Cardiac muscle cell (in vitro differentiated cells and primary cell): ENCODE measurements around the gene THADA. TPM values are rescaled to one million over a fixed set of nuclear protein-coding genes. Genes with fewer than 3 reads are reported as not detected.
"Not testable (repeated sequence)": the region's sequence is repeated elsewhere in the genome, so short reads cannot be mapped to it uniquely, and the experiment has no call there.

Experiments
- DNase-seq, 2 donors: peaks; one replicate each; pipeline versions ENCODE4 v3.0.0 to v3.0.0-alpha.2; 2010 to 2017; ENCODE audit warnings: low read depth in 1 of 2, low spot score in 1 of 2
- H3K27ac ChIP-seq: fragments of 200-600 bp; sonication (generic); 2 replicates; pipeline ENCODE4 v1.5.1; 2016
- H3K27me3 ChIP-seq: fragments of 200-600 bp; sonication (generic); 2 replicates; pipeline ENCODE4 v1.6.0; 2016; ENCODE audit warnings: control low read depth
- H3K36me3 ChIP-seq: fragments of 200-600 bp; sonication (generic); 2 replicates; pipeline ENCODE4 v1.5.1; 2016; ENCODE audit warnings: control low read depth
- H3K4me1 ChIP-seq: fragments of 200-600 bp; sonication (generic); 2 replicates; pipeline ENCODE4 v1.8.1; 2017; ENCODE audit warnings: low read depth, mild to moderate bottlenecking, mixed run types
- H3K4me3 ChIP-seq: fragments of 200-600 bp; sonication (generic); 2 replicates; pipeline ENCODE4 v1.5.1; 2016; ENCODE audit warnings: mild to moderate bottlenecking
- H3K9me3 ChIP-seq: fragments of 200-600 bp; sonication (generic); 2 replicates; pipeline ENCODE4 v1.5.1; 2017; ENCODE audit warnings: low read depth, mild to moderate bottlenecking, control low read depth
- CTCF ChIP-seq: IDR thresholded peaks from 2 replicates; pipeline ENCODE4 v1.5.1; 2012; ENCODE audit warnings: low read depth, mild to moderate bottlenecking, low read length
- polyA plus RNA-seq: library from polyadenylated mRNA; unstranded; fragments of >200 nt; fragmentation: Nextera tagmentation; extraction: Ambion mirVana; gene quantifications from 2 replicates; pipeline ENCODE4 v1.2.1, GENCODE V29; 2016
- total RNA-seq: library from RNA; depleted of rRNA; stranded (reverse); fragments of >200 nt; gene quantifications from 2 replicates; pipeline ENCODE4 v1.2.3, GENCODE V29; 2016

THADA gene
- total and polyA plus RNA-seq, 2 experiments from 2014 or later, result 11.9 to 17.3 TPM

- Histone ChIP-seq H3K9me3 (no peaks in the 10 kb centered on the region), H3K27ac (no peak overlapping the region), H3K27me3 (no peaks in the 10 kb centered on the region), H3K36me3 (no peaks in the 10 kb centered on the region), H3K4me1 (peaks cover 33% of the 10 kb centered on the region), H3K4me3 (no peak overlapping the region)
- no peak for DNase-seq
- TF ChIP-seq CTCF, result peak; percentile 31
Observed at GRCh38 chr2:43191947-43192516, 403.8 kb downstream of the THADA start.

- no peak overlapping the region for H3K27ac ChIP-seq
- H3K4me3 ChIP-seq, result no peak overlapping the region
- no peaks in the 10 kb centered on the region for H3K27me3 ChIP-seq
- DNase-seq, result no peak
- H3K9me3 ChIP-seq, result no peaks in the 10 kb centered on the region
- TF ChIP-seq CTCF, result no peak
- peaks cover 27% of the 10 kb centered on the region for H3K4me1 ChIP-seq
- no peaks in the 10 kb centered on the region for H3K36me3 ChIP-seq
Observed at GRCh38 chr2:43190311-43191052, 405.4 kb downstream of the THADA start.

- H3K4me3 ChIP-seq, DNase-seq, H3K27me3 ChIP-seq, H3K36me3 ChIP-seq, H3K9me3 ChIP-seq, H3K27ac ChIP-seq: not testable (repeated sequence)
- peaks cover 23% of the 10 kb centered on the region for H3K4me1 ChIP-seq
Observed at GRCh38 chr2:43189861-43190260, 406.0 kb downstream of the THADA start.

- no peaks in the 10 kb centered on the region for H3K27me3 ChIP-seq
- H3K36me3 ChIP-seq, result no peaks in the 10 kb centered on the region
- no peak overlapping the region for H3K27ac ChIP-seq
- H3K4me3 ChIP-seq, result no peak overlapping the region
- H3K4me1 ChIP-seq, result peaks cover 16% of the 10 kb centered on the region
- DNase-seq, result no peak
- no peaks in the 10 kb centered on the region for H3K9me3 ChIP-seq
- no peak for TF ChIP-seq CTCF
Observed at GRCh38 chr2:43188561-43189386, 407.1 kb downstream of the THADA start.

GRCh38 chr2:43186679-43187374 lies 409.0 kb downstream of the THADA start:
- no peak overlapping the region for H3K4me3 ChIP-seq
- TF ChIP-seq CTCF, result no peak
- peaks cover 11% of the 10 kb centered on the region for H3K4me1 ChIP-seq
- H3K27ac ChIP-seq, result peak overlapping the region; percentile 1
- H3K27me3 ChIP-seq, result no peaks in the 10 kb centered on the region
- H3K36me3 ChIP-seq, result no peaks in the 10 kb centered on the region
- H3K9me3 ChIP-seq, result no peaks in the 10 kb centered on the region
- DNase-seq, result no peak
